Measurements from ENCODE around the gene SMAD4. TPM values are rescaled to one million over a fixed set of nuclear protein-coding genes. Genes with fewer than 3 reads are reported as not detected.
A peak's percentile ranks its signal among the peaks of the same experiment; 100 is the strongest.

The SMAD4 gene
- total and polyA plus RNA-seq, 2 experiments from 2014 or later: 41.9 to 103 TPM

GRCh38 chr18:51030537-51031258 lies 685 bp downstream of the SMAD4 start:
- H3K9me2 ChIP-seq (ENCODE audit: insufficient read depth): no peaks in the 10 kb centered on the region
- peaks cover 51% of the 10 kb centered on the region for H3K4me1 ChIP-seq (ENCODE audit: insufficient read depth)
- peaks cover 63% of the 10 kb centered on the region for H3K4me1 Mint-ChIP-seq

More at GRCh38 chr18:51030537-51031258, 685 bp downstream of the SMAD4 start:
- Mint-ChIP-seq H3K27me3 (ENCODE audit: insufficient read depth, low read depth, poor library complexity) (peaks cover 17% of the 10 kb centered on the region), H3K36me3 (ENCODE audit: low read depth) (peaks cover 11% of the 10 kb centered on the region), H3K9me3 (no peaks in the 10 kb centered on the region; the same call in 1 of the 3 replicates), H3K27ac (peak overlapping the region; percentile 88), H3K4me3 (peak overlapping the region; percentile 92)
- Histone ChIP-seq H3K36me3 (ENCODE audit: insufficient read depth) (no peaks in the 10 kb centered on the region), H3K4me2 (peak overlapping the region; percentile 89), H3F3A (replicated peaks; ENCODE audit: low read depth) (no peaks in the 10 kb centered on the region), H3K27ac (ENCODE audit: low read depth) (peak overlapping the region; percentile 76), H2AFZ (no peak overlapping the region), H3K27me3 (ENCODE audit: insufficient read depth) (no peaks in the 10 kb centered on the region), H4K20me1 (replicated peaks; ENCODE audit: insufficient read depth) (0 out of 2 replicates have a peak, but pooled peaks cover 9% of the 10 kb centered on the region), H3K4me3 (peak overlapping the region; percentile 82), H3K79me2 (replicated peaks; ENCODE audit: insufficient read depth) (peaks cover 59% of the 10 kb centered on the region)
- ATAC-seq: peak; percentile 35
- peak; percentile 71 for DNase-seq (ENCODE audit: low spot score)
- TF ChIP-seq REST (IDR thresholded peaks at IDR 0.05; ENCODE audit: unreplicated experiment) (no peak), CREB1 (CRISPR knock-in tag; IDR thresholded peaks at IDR 0.05; ENCODE audit: low read depth) (no peak), POLR2AphosphoS5 (IDR thresholded peaks at IDR 0.05; ENCODE audit: low read depth) (no peak), ETS1 (IDR thresholded peaks at IDR 0.05) (no peak), CTCF (conservative IDR thresholded peaks at IDR 0.05; ENCODE audit: low read depth in 2 of 2) (no peak), EZH2phosphoT487 (IDR thresholded peaks at IDR 0.05; ENCODE audit: unreplicated experiment) (no peak), JUNB (IDR thresholded peaks at IDR 0.05; ENCODE audit: unreplicated experiment) (no peak), NANOG (IDR thresholded peaks at IDR 0.05; ENCODE audit: borderline replicate concordance) (no peak), STAT1 (IDR thresholded peaks at IDR 0.05; ENCODE audit: unreplicated experiment) (no peak), EZH2 (IDR thresholded peaks at IDR 0.05; ENCODE audit: low read depth, unreplicated experiment) (no peak), ZNF462 (CRISPR knock-in tag; IDR thresholded peaks at IDR 0.05) (no peak), ZNF331 (CRISPR knock-in tag; IDR thresholded peaks at IDR 0.05; ENCODE audit: low read depth) (no peak), ZNF114 (CRISPR knock-in tag; IDR thresholded peaks at IDR 0.05) (no peak)
